ENCODE measurements around the gene CA5A.
"Not testable (repeated sequence)": the region's sequence is repeated elsewhere in the genome, so short reads cannot be mapped to it uniquely, and the experiment has no call there.

CA5A gene

GRCh38 chr16:87922250-87922871 is 14.0 kb downstream of the CA5A start:
- no peak for DNase-seq (ENCODE audit: low spot score)

- no peak for DNase-seq (ENCODE audit: low spot score)
These were observed 15.0 kb downstream of the CA5A start for GRCh38 chr16:87921236-87921773.

GRCh38 chr16:87919681-87919994 is 16.7 kb downstream of the CA5A start:
- no peak for DNase-seq (ENCODE audit: low spot score)

- DNase-seq (ENCODE audit: low spot score), result peak; percentile 65
These were observed 17.3 kb downstream of the CA5A start for GRCh38 chr16:87918866-87919680.

- DNase-seq (ENCODE audit: low spot score), result peak; percentile 59
These were observed 18.0 kb downstream of the CA5A start for GRCh38 chr16:87918338-87918737.

- DNase-seq (ENCODE audit: low spot score), result no peak
These were observed 18.8 kb downstream of the CA5A start for GRCh38 chr16:87917503-87917902.

- DNase-seq (ENCODE audit: low spot score), result no peak
These were observed 21.5 kb downstream of the CA5A start for GRCh38 chr16:87914812-87915211.

- DNase-seq (ENCODE audit: low spot score), result not testable (repeated sequence)
These were observed 22.2 kb downstream of the CA5A start for GRCh38 chr16:87914021-87914725.

GRCh38 chr16:87912691-87913090 is 23.6 kb downstream of the CA5A start:
- not testable (repeated sequence) for DNase-seq (ENCODE audit: low spot score)

GRCh38 chr16:87911106-87911763 is 25.1 kb downstream of the CA5A start:
- peak; percentile 87 for DNase-seq (ENCODE audit: low spot score)

- DNase-seq (ENCODE audit: low spot score), result peak; percentile 83
These were observed 27.0 kb downstream of the CA5A start for GRCh38 chr16:87909203-87909935.

GRCh38 chr16:87908101-87908500 is 28.2 kb downstream of the CA5A start:
- not testable (repeated sequence) for DNase-seq (ENCODE audit: low spot score)

- DNase-seq (ENCODE audit: low spot score), result not testable (repeated sequence)
These were observed 30.8 kb downstream of the CA5A start for GRCh38 chr16:87905521-87905920.

- not testable (repeated sequence) for DNase-seq (ENCODE audit: low spot score)
These were observed 31.4 kb downstream of the CA5A start for GRCh38 chr16:87904963-87905362.

GRCh38 chr16:87900489-87900888 is 35.8 kb downstream of the CA5A start:
- not testable (repeated sequence) for DNase-seq (ENCODE audit: low spot score)

- no peak for DNase-seq (ENCODE audit: low spot score)
These were observed 38.5 kb downstream of the CA5A start for GRCh38 chr16:87897521-87898505.

GRCh38 chr16:87896924-87897520 is 39.3 kb downstream of the CA5A start:
- DNase-seq (ENCODE audit: low spot score), result not testable (repeated sequence)

GRCh38 chr16:87896176-87896890 is 40.0 kb downstream of the CA5A start:
- DNase-seq (ENCODE audit: low spot score), result peak; percentile 50

GRCh38 chr16:87895641-87896141 is 40.6 kb downstream of the CA5A start:
- DNase-seq (ENCODE audit: low spot score), result peak; percentile 43
